HCT116 (cell line): ENCODE measurements around the gene ANGEL1. TPM values are rescaled to one million over a fixed set of nuclear protein-coding genes. Genes with fewer than 3 reads are reported as not detected.

ENCODE experiments used
- ATAC-seq: fragments of 200-7000 bp; cut with Tn5 transposase; 2 replicates; pipeline ENCODE4 v1.9.1; 2020; ENCODE audit warnings: mild to moderate bottlenecking, moderate library complexity
- BruUV-seq: library from RNA; stranded (reverse); fragments of 400-500 nt; replicated peaks from 2 replicates; lab custom pipeline; 2021; lab: Mats Ljungman, UMichigan
- CTCF ChIA-PET: fragments of 300-600 bp; sonication (Branson Sonifier 250); formaldehyde crosslinking; loops from one replicate; lab custom pipeline; 2021; ENCODE audit warnings: antibody characterized with exemption; lab: Charles Lee
- POLR2A ChIA-PET: fragments of 300-600, 350-600 bp; sonication (Branson Sonifier 250); formaldehyde crosslinking; loops from one replicate; lab custom pipeline; 2021; ENCODE audit warnings: antibody characterized with exemption; lab: Charles Lee
- RAD21 ChIA-PET, 2 experiments: fragments of 300-600 bp; sonication (Branson Sonifier 250); formaldehyde crosslinking; loops; one replicate each; lab custom pipeline; 2023; ENCODE audit warnings: low total read pairs in 2 of 2; ENCODE audit not compliant: uncharacterized antibody in 2 of 2, unreplicated experiment in 2 of 2, low non-redundant PET in 1 of 2; lab: Charles Lee
- DNase-seq: peaks from one replicate; pipeline ENCODE4 v3.0.0-alpha.2; 2010; ENCODE audit warnings: low read depth, low spot score
- H2AFZ ChIP-seq: fragments of 200-600 bp; shearing (Covaris generic), sonication (generic); 2 replicates; pipeline ENCODE4 v1.6.1; 2017; ENCODE audit warnings: low read depth, mixed run types, mixed read lengths, antibody characterized with exemption, low read length; ENCODE audit not compliant: poor library complexity, severe bottlenecking
- H3K27ac ChIP-seq: 2 replicates; pipeline ENCODE4 v1.5.1; 2012; ENCODE audit warnings: low read depth, low read length
- H3K27me3 ChIP-seq: fragments of 200-600 bp; sonication (generic); 2 replicates; pipeline ENCODE4 v1.6.1; 2016; ENCODE audit warnings: mixed run types, low read length, mixed read lengths; ENCODE audit not compliant: insufficient read depth
- H3K36me3 ChIP-seq, 2 experiments: fragments of 200-500 bp in 1 of 2; fragments of 200-600 bp in 1 of 2; sonication (Bioruptor generic) in 1 of 2; sonication (generic) in 1 of 2; 2 replicates each; pipeline versions ENCODE4 v1.5.1 to v1.6.1; 2014 to 2016; ENCODE audit warnings: low read length in 2 of 2, inconsistent platforms in 1 of 2, mixed read lengths in 1 of 2, mixed run types in 1 of 2; ENCODE audit not compliant: insufficient read depth in 2 of 2, control insufficient read depth in 1 of 2
- H3K4me1 ChIP-seq, 2 experiments: fragments of 200-600 bp in 1 of 2; sonication (generic) in 1 of 2; 2 replicates each; pipeline versions ENCODE4 v1.5.1 to v1.6.1; 2012 to 2017; ENCODE audit warnings: low read length in 2 of 2, inconsistent platforms in 1 of 2, mild to moderate bottlenecking in 1 of 2, mixed read lengths in 1 of 2, mixed run types in 1 of 2, moderate library complexity in 1 of 2; ENCODE audit not compliant: insufficient read depth in 2 of 2, control insufficient read depth in 1 of 2
- H3K4me2 ChIP-seq: fragments of 200-600 bp; sonication (generic); 2 replicates; pipeline ENCODE4 v1.6.1; 2017; ENCODE audit warnings: mixed run types, low read length, mixed read lengths
- H3K4me3 ChIP-seq, 2 experiments: fragments of 200-600 bp in 1 of 2; sonication (generic) in 1 of 2; replicated peaks in 1 of 2; 2 replicates each; pipeline ENCODE4 v1.5.1; 2011 to 2016; ENCODE audit warnings: low read length in 2 of 2, control low read depth in 1 of 2, low read depth in 1 of 2, mild to moderate bottlenecking in 1 of 2, mixed read lengths in 1 of 2, mixed run types in 1 of 2
- H3K79me2 ChIP-seq: fragments of 200-600 bp; sonication (generic); 2 replicates; pipeline ENCODE4 v1.6.1; 2017; ENCODE audit warnings: mild to moderate bottlenecking, mixed run types, low read length, moderate library complexity, mixed read lengths; ENCODE audit not compliant: insufficient read depth
- H3K9ac ChIP-seq: fragments of 200-600 bp; sonication (generic); 2 replicates; pipeline ENCODE4 v1.6.1; 2016; ENCODE audit warnings: low read length, mixed read lengths
- H3K9me2 ChIP-seq: fragments of 200-600 bp; sonication (generic), shearing (Covaris generic); 2 replicates; pipeline ENCODE4 v1.6.1; 2017; ENCODE audit warnings: mixed run types, mild to moderate bottlenecking, moderate library complexity; ENCODE audit not compliant: insufficient read depth
- H3K9me3 ChIP-seq, 2 experiments: fragments of 200-500 bp in 1 of 2; fragments of 200-600 bp in 1 of 2; sonication (Bioruptor generic) in 1 of 2; sonication (generic) in 1 of 2; 2 replicates each; pipeline ENCODE4 v1.6.1; 2014 to 2017; ENCODE audit warnings: low read length in 2 of 2, mixed read lengths in 2 of 2, inconsistent platforms in 1 of 2, low read depth in 1 of 2, mild to moderate bottlenecking in 1 of 2, mixed run types in 1 of 2, moderate library complexity in 1 of 2; ENCODE audit not compliant: control insufficient read depth in 1 of 2, insufficient read depth in 1 of 2
- H4K20me1 ChIP-seq: fragments of 200-600 bp; sonication (generic), shearing (Covaris generic); 2 replicates; pipeline ENCODE4 v1.6.1; 2017; ENCODE audit warnings: mixed run types, mild to moderate bottlenecking, moderate library complexity; ENCODE audit not compliant: insufficient read depth
- ATF3 ChIP-seq: IDR thresholded peaks from 2 replicates; pipeline ENCODE4 v1.6.1; 2012
- CBX3 ChIP-seq: IDR thresholded peaks from 2 replicates; pipeline ENCODE4 v1.6.1; 2012; ENCODE audit warnings: low read depth
- CEBPB ChIP-seq: IDR thresholded peaks from 2 replicates; pipeline ENCODE4 v1.6.1; 2012; ENCODE audit warnings: low read depth
- EZH2phosphoT487 ChIP-seq: fragments of 200-600 bp; IDR thresholded peaks from 2 replicates; pipeline ENCODE4 v1.6.1; 2018; ENCODE audit warnings: antibody characterized with exemption, borderline replicate concordance
- FOSL1 ChIP-seq: IDR thresholded peaks from 2 replicates; pipeline ENCODE4 v1.6.1; 2012; ENCODE audit warnings: low read depth
- POLR2A ChIP-seq: IDR thresholded peaks from 2 replicates; pipeline ENCODE4 v1.7.0; 2011; ENCODE audit warnings: borderline replicate concordance; ENCODE audit not compliant: insufficient read depth, insufficient read length; ENCODE audit errors: extremely low read depth
- RAD21 ChIP-seq: IDR thresholded peaks from 2 replicates; pipeline ENCODE4 v1.6.1; 2012; ENCODE audit warnings: low read depth, mild to moderate bottlenecking
- REST ChIP-seq: IDR thresholded peaks from 2 replicates; pipeline ENCODE4 v1.6.1; 2012; ENCODE audit warnings: low read depth
- SIN3A ChIP-seq: IDR thresholded peaks from 2 replicates; pipeline ENCODE4 v1.6.1; 2012; ENCODE audit warnings: low read depth
- YY1 ChIP-seq: IDR thresholded peaks from 2 replicates; pipeline ENCODE4 v1.6.1; 2011; ENCODE audit warnings: low read length, low read depth, moderate library complexity, mild to moderate bottlenecking; ENCODE audit not compliant: insufficient replicate concordance; ENCODE audit errors: extremely low read depth
- ZFX ChIP-seq: fragments of 450-650 bp; IDR thresholded peaks from 2 replicates; pipeline ENCODE4 v1.6.1; 2017
- intact Hi-C: fragments of 100-400 bp; cut with micrococcal nuclease; formaldehyde crosslinking; loops from 2 replicates; pipeline ENCODE4 v1.10.0; 2022
- total RNA-seq: library from RNA; stranded (reverse); gene quantifications from one replicate; pipeline ENCODE4 v1.2.1, GENCODE V29; 2021; ENCODE audit not compliant: unreplicated experiment

The ANGEL1 gene
- total RNA-seq, 1 experiment from 2014 or later: 20.6 TPM

GRCh38 chr14:76814726-76815645, 2.3 kb upstream of the ANGEL1 start:
- DNase-seq: no peak
- RAD21 ChIA-PET: no interaction called here
- BruUV-seq: no TSS peak
- no peak overlapping the region for H2AFZ ChIP-seq
- no peak overlapping the region for H3K4me2 ChIP-seq
- peaks cover 18% of the 10 kb centered on the region for H3K79me2 ChIP-seq
- TF ChIP-seq SIN3A: no peak
- TF ChIP-seq RAD21: no peak
- no peak for TF ChIP-seq EZH2phosphoT487
- no peak for TF ChIP-seq FOSL1
- no peak for TF ChIP-seq YY1
- no peak for TF ChIP-seq CEBPB
- no peak for TF ChIP-seq CBX3
- no peak for TF ChIP-seq REST
- TF ChIP-seq POLR2A: no peak
- TF ChIP-seq ATF3: no peak
- TF ChIP-seq ZFX: no peak
- TF ChIP-seq, all 23 proteins: peak for 0
- ATAC-seq: no peak
- Histone ChIP-seq H3K36me3 (no peaks in the 10 kb centered on the region), H4K20me1 (no peaks in the 10 kb centered on the region), H3K4me1 (peaks cover 9 to 20% of the 10 kb centered on the region in 2 experiments), H3K27me3 (peaks cover under 1% of the 10 kb centered on the region; the same call in 1 of the 2 replicates), H3K4me3 (no peak overlapping the region), H3K9ac (no peak overlapping the region), H3K27ac (no peak overlapping the region), H3K9me3 (no peaks in the 10 kb centered on the region), H3K9me2 (no peaks in the 10 kb centered on the region)
- intact Hi-C loops: no loop called here
- POLR2A ChIA-PET: no interaction called here
- CTCF ChIA-PET: interaction anchor here (1.9 kb wide), 1 partner anchor 30 kb away, joined by 4 read pairs; no protein-coding TSS in a partner anchor
